Activated CD4-positive, alpha-beta T cell treated with anti-CD3 and anti-CD28 coated beads for 36 hours (primary cell): ENCODE results near the gene PPM1B. TPM values are rescaled to one million over a fixed set of nuclear protein-coding genes. Genes with fewer than 3 reads are reported as not detected.
"Not testable (repeated sequence)": the region's sequence is repeated elsewhere in the genome, so short reads cannot be mapped to it uniquely, and the experiment has no call there.

Experiments
- ATAC-seq: fragments of 200-7000 bp; cut with Tn5 transposase; one replicate; pipeline ENCODE4 v1.10.0; 2021; ENCODE audit warnings: mild to moderate bottlenecking, moderate library complexity
- CTCF ChIA-PET: fragments of 350-600 bp; sonication (Branson Sonifier 250); formaldehyde crosslinking; loops from one replicate; lab custom pipeline; 2021; ENCODE audit warnings: antibody characterized with exemption; lab: Charles Lee
- POLR2A ChIA-PET: fragments of 350-600 bp; sonication (Branson Sonifier 250); formaldehyde crosslinking; loops from one replicate; lab custom pipeline; 2021; ENCODE audit warnings: antibody characterized with exemption, inconsistent platforms; lab: Charles Lee
- DNase-seq: peaks from one replicate; pipeline ENCODE4 v3.0.0-alpha.2; 2020
- H3K27ac Mint-ChIP-seq: one replicate; pipeline ENCODE4 v1.8.0; 2021; ENCODE audit warnings: mixed read lengths
- H3K27me3 Mint-ChIP-seq: one replicate; pipeline ENCODE4 v1.8.0; 2021; ENCODE audit warnings: mixed read lengths
- H3K36me3 Mint-ChIP-seq: one replicate; pipeline ENCODE4 v1.8.0; 2021; ENCODE audit warnings: low read depth, mixed read lengths
- H3K4me1 Mint-ChIP-seq: one replicate; pipeline ENCODE4 v1.8.0; 2021; ENCODE audit warnings: mixed read lengths
- H3K4me3 Mint-ChIP-seq: one replicate; pipeline ENCODE4 v1.8.0; 2021; ENCODE audit warnings: mild to moderate bottlenecking, moderate library complexity, mixed read lengths
- H3K9me3 Mint-ChIP-seq: one replicate; pipeline ENCODE4 v1.8.0; 2021; ENCODE audit warnings: low read depth, mixed read lengths
- intact Hi-C, 2 experiments: fragments of 100-400 bp; cut with DNase I in 1 of 2; cut with micrococcal nuclease in 1 of 2; formaldehyde crosslinking; loops; one replicate each; pipeline versions ENCODE4 v1.14.2 to v1.15.1; 2022 to 2024; cut with DNase I, micrococcal nuclease
- total RNA-seq, 2 experiments: library from RNA; stranded (reverse); gene quantifications; one replicate each; pipeline ENCODE4 v1.2.3, GENCODE V29; 2021

The PPM1B gene
- total RNA-seq, 2 experiments from 2014 or later = 34.8 to 42.0 TPM

- H3K27ac Mint-ChIP-seq, H3K4me3 Mint-ChIP-seq, H3K27me3 Mint-ChIP-seq, H3K36me3 Mint-ChIP-seq, H3K9me3 Mint-ChIP-seq, POLR2A ChIA-PET, DNase-seq, H3K4me1 Mint-ChIP-seq, ATAC-seq: not testable (repeated sequence)
- CTCF ChIA-PET = interaction anchor here (0.8 kb wide), 1 partner anchor 14 kb away, joined by 4 read pairs; no protein-coding TSS in a partner anchor
- intact Hi-C loops = loop anchor here in 1 of 2 experiments (10.0 kb wide), 1 partner anchor 116 kb away; the partner anchor contains the start of genes CAMKMT and PREPL
Measured at GRCh38 chr2:44249269-44249668, 80.6 kb downstream of the PPM1B start.

GRCh38 chr2:44250376-44250775 lies 81.7 kb downstream of the PPM1B start:
- POLR2A ChIA-PET = no interaction called here

GRCh38 chr2:44254023-44254422 lies 85.3 kb downstream of the PPM1B start:
- Mint-ChIP-seq H3K27ac (no peak overlapping the region), H3K4me3 (no peak overlapping the region), H3K9me3 (no peaks in the 10 kb centered on the region), H3K27me3 (peaks cover 2% of the 10 kb centered on the region), H3K36me3 (no peaks in the 10 kb centered on the region), H3K4me1 (no peaks in the 10 kb centered on the region)
- ChIA-PET CTCF (no interaction called here), POLR2A (no interaction called here)
- intact Hi-C loops = no loop called here
- DNase-seq (no peak), ATAC-seq (no peak)

More at GRCh38 chr2:44250376-44250775, 81.7 kb downstream of the PPM1B start:
- Mint-ChIP-seq H3K4me1 (peaks cover 4% of the 10 kb centered on the region), H3K9me3 (no peaks in the 10 kb centered on the region), H3K27ac (no peak overlapping the region), H3K27me3 (no peaks in the 10 kb centered on the region), H3K36me3 (no peaks in the 10 kb centered on the region), H3K4me3 (no peak overlapping the region)
- ATAC-seq = no peak
- no peak for DNase-seq
- CTCF ChIA-PET = interaction anchor here (0.9 to 1.7 kb wide), 3 partner anchors 22 to 164 kb away, joined by 3 read pairs; no protein-coding TSS in a partner anchor
- intact Hi-C loops = no loop called here

- CTCF ChIA-PET = interaction anchor here (0.8 to 1.5 kb wide), 3 partner anchors 13 to 212 kb away, joined by 3 to 6 read pairs (median 3); no protein-coding TSS in a partner anchor
- intact Hi-C loops, H3K9me3 Mint-ChIP-seq: not testable (repeated sequence)
Measured at GRCh38 chr2:44255704-44256103, 87.0 kb downstream of the PPM1B start.

GRCh38 chr2:44257802-44258201 lies 89.1 kb downstream of the PPM1B start:
- H3K4me1 Mint-ChIP-seq, DNase-seq, H3K27ac Mint-ChIP-seq, H3K9me3 Mint-ChIP-seq, ATAC-seq, intact Hi-C loops, H3K4me3 Mint-ChIP-seq, POLR2A ChIA-PET, H3K27me3 Mint-ChIP-seq, H3K36me3 Mint-ChIP-seq: not testable (repeated sequence)
- CTCF ChIA-PET = interaction anchor here (2.6 kb wide), 1 partner anchor 13 kb away, joined by 12 read pairs; no protein-coding TSS in a partner anchor

More at GRCh38 chr2:44255704-44256103, 87.0 kb downstream of the PPM1B start:
- POLR2A ChIA-PET, H3K27ac Mint-ChIP-seq, DNase-seq, H3K27me3 Mint-ChIP-seq, H3K36me3 Mint-ChIP-seq, H3K4me1 Mint-ChIP-seq, H3K4me3 Mint-ChIP-seq, ATAC-seq: not testable (repeated sequence)

- intact Hi-C loops = no loop called here
- no peaks in the 10 kb centered on the region for H3K27me3 Mint-ChIP-seq
- no peak overlapping the region for H3K4me3 Mint-ChIP-seq
- H3K4me1 Mint-ChIP-seq = no peaks in the 10 kb centered on the region
- no peak for ATAC-seq
- no peak overlapping the region for H3K27ac Mint-ChIP-seq
- ChIA-PET POLR2A (no interaction called here), CTCF (interaction anchor here (0.6 to 1.5 kb wide), 4 partner anchors 21 to 754 kb away, joined by 3 to 4 read pairs (median 3); no protein-coding TSS in a partner anchor)
- DNase-seq = no peak
- no peaks in the 10 kb centered on the region for H3K36me3 Mint-ChIP-seq
- H3K9me3 Mint-ChIP-seq = peaks cover 1% of the 10 kb centered on the region
Measured at GRCh38 chr2:44267269-44267795, 98.7 kb downstream of the PPM1B start.

GRCh38 chr2:44267796-44268648 lies 99.3 kb downstream of the PPM1B start:
- no peak overlapping the region for H3K27ac Mint-ChIP-seq
- H3K36me3 Mint-ChIP-seq = no peaks in the 10 kb centered on the region
- CTCF ChIA-PET = interaction anchor here (0.6 to 1.5 kb wide), 3 partner anchors 31 to 210 kb away, joined by 3 to 4 read pairs (median 3); no protein-coding TSS in a partner anchor
- H3K9me3 Mint-ChIP-seq = peaks cover 1% of the 10 kb centered on the region
- intact Hi-C loops = no loop called here
- no peaks in the 10 kb centered on the region for H3K27me3 Mint-ChIP-seq
- ATAC-seq = no peak
- H3K4me3 Mint-ChIP-seq = no peak overlapping the region
- no peak for DNase-seq
- POLR2A ChIA-PET = no interaction called here
- no peaks in the 10 kb centered on the region for H3K4me1 Mint-ChIP-seq

- Mint-ChIP-seq H3K4me3 (no peak overlapping the region), H3K27ac (no peak overlapping the region), H3K27me3 (no peaks in the 10 kb centered on the region), H3K4me1 (no peaks in the 10 kb centered on the region), H3K9me3 (peaks cover 1% of the 10 kb centered on the region), H3K36me3 (no peaks in the 10 kb centered on the region)
- ATAC-seq (no peak), DNase-seq (no peak)
- POLR2A ChIA-PET = no interaction called here
- CTCF ChIA-PET = no interaction called here
- intact Hi-C loops = no loop called here
Measured at GRCh38 chr2:44269831-44270230, 101.2 kb downstream of the PPM1B start.

- POLR2A ChIA-PET = interaction anchor here (0.6 kb wide), 1 partner anchor 225 kb away, joined by 4 read pairs; no protein-coding TSS in a partner anchor
- CTCF ChIA-PET = no interaction called here
- DNase-seq (no peak), ATAC-seq (no peak)
- no peak overlapping the region for H3K27ac Mint-ChIP-seq
- H3K4me1 Mint-ChIP-seq = no peaks in the 10 kb centered on the region
- intact Hi-C loops = no loop called here
- no peaks in the 10 kb centered on the region for H3K27me3 Mint-ChIP-seq
- no peaks in the 10 kb centered on the region for H3K36me3 Mint-ChIP-seq
- peaks cover 1% of the 10 kb centered on the region for H3K9me3 Mint-ChIP-seq
- H3K4me3 Mint-ChIP-seq = no peak overlapping the region
Measured at GRCh38 chr2:44271296-44271695, 102.6 kb downstream of the PPM1B start.

GRCh38 chr2:44273076-44273475 lies 104.4 kb downstream of the PPM1B start:
- H3K4me3 Mint-ChIP-seq = no peak overlapping the region
- ATAC-seq = no peak
- no peak for DNase-seq
- H3K27me3 Mint-ChIP-seq = no peaks in the 10 kb centered on the region
- no peaks in the 10 kb centered on the region for H3K36me3 Mint-ChIP-seq
- CTCF ChIA-PET = interaction anchor here (0.6 to 2.0 kb wide), 3 partner anchors 10 to 940 kb away, joined by 3 to 4 read pairs (median 4); no protein-coding TSS in a partner anchor
- H3K27ac Mint-ChIP-seq = no peak overlapping the region
- no peaks in the 10 kb centered on the region for H3K4me1 Mint-ChIP-seq
- peaks cover 1% of the 10 kb centered on the region for H3K9me3 Mint-ChIP-seq
- intact Hi-C loops = no loop called here
- POLR2A ChIA-PET = no interaction called here

- no peak for DNase-seq
- Mint-ChIP-seq H3K9me3 (peaks cover 1% of the 10 kb centered on the region), H3K27me3 (no peaks in the 10 kb centered on the region), H3K4me3 (no peak overlapping the region), H3K27ac (no peak overlapping the region), H3K36me3 (no peaks in the 10 kb centered on the region), H3K4me1 (no peaks in the 10 kb centered on the region)
- POLR2A ChIA-PET = interaction anchor here (0.6 kb wide), 1 partner anchor 227 kb away, joined by 5 read pairs; no protein-coding TSS in a partner anchor
- intact Hi-C loops = no loop called here
- ATAC-seq = no peak
- CTCF ChIA-PET = interaction anchor here (0.6 to 2.0 kb wide), 4 partner anchors 10 to 940 kb away, joined by 3 to 4 read pairs (median 4); no protein-coding TSS in a partner anchor
Measured at GRCh38 chr2:44273596-44273995, 104.9 kb downstream of the PPM1B start.
